Measurements from ENCODE around the gene NALCN.

NALCN gene

DNA sequence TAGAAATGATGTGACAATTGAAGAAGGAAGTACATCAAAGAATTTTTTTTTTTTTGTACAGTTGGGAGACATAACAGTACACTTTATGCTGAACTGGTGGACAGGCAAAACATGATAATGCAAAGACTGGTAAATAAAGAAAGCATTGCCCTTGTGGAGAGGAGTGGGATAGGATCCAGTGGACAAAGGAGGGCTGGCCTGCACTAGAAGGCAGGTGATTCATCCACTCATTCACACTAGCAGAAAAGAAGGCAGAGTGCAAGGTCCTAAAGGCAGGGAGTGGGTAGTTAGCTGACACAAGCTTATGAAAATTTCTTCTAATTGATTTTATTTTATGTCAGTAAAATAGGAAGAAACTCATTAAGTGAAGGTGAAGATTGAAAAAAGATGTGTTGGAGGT lies 17.6 kb upstream of the NALCN start:
- TF ChIP-seq, protein P1, sequence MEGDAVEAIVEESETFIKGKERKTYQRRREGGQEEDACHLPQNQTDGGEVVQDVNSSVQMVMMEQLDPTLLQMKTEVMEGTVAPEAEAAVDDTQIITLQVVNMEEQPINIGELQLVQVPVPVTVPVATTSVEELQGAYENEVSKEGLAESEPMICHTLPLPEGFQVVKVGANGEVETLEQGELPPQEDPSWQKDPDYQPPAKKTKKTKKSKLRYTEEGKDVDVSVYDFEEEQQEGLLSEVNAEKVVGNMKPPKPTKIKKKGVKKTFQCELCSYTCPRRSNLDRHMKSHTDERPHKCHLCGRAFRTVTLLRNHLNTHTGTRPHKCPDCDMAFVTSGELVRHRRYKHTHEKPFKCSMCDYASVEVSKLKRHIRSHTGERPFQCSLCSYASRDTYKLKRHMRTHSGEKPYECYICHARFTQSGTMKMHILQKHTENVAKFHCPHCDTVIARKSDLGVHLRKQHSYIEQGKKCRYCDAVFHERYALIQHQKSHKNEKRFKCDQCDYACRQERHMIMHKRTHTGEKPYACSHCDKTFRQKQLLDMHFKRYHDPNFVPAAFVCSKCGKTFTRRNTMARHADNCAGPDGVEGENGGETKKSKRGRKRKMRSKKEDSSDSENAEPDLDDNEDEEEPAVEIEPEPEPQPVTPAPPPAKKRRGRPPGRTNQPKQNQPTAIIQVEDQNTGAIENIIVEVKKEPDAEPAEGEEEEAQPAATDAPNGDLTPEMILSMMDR (IDR thresholded peaks at IDR 0.05; ENCODE audit: extremely low read depth, missing control alignments), result no peak
- DNase-seq (ENCODE audit: low spot score), result no peak

DNA sequence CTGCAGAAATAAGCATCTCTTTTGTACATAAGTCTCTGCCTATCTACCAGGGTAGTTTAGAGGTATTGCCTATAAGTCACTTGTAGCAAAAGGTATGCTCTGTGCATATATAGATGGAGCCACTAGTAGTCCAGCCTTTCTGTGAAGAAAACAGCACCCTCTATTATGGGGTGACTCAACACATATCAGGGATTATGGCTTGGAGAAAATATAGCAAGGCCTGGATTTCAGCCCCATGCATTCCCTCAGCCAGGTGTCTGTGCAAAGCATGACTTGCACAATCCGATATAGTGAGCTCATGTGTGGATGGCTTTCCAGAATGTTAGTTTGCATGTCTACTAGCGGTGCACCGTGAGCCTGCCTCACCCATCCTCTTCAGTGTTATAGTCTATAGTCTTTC lies 13.4 kb upstream of the NALCN start:
- TF ChIP-seq, protein P1 (IDR thresholded peaks at IDR 0.05; ENCODE audit: extremely low read depth, missing control alignments), result no peak
- DNase-seq (ENCODE audit: low spot score), result no peak

DNA sequence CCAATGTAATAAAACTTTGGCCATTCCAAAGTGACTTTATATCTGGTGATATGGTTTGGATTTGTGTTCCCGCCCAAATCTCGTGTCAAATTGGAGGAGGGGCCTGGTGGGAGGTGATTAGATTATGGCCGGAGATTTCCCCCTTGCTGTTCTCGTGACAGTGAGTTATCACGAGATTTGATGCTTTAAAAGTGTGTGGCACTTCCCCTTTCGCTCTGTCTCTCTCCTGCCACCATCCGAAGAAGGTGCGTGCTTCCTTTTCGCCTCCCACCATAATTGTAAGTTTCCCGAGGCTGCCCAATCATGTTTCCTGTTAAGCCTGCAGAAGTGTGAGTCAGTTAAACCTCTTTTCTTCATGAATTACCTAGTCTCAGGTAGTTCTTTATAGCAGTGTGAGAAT lies 9.3 kb upstream of the NALCN start:
- no peak for DNase-seq (ENCODE audit: low spot score)
- TF ChIP-seq, protein P1 (IDR thresholded peaks at IDR 0.05; ENCODE audit: extremely low read depth, missing control alignments), result no peak

DNA sequence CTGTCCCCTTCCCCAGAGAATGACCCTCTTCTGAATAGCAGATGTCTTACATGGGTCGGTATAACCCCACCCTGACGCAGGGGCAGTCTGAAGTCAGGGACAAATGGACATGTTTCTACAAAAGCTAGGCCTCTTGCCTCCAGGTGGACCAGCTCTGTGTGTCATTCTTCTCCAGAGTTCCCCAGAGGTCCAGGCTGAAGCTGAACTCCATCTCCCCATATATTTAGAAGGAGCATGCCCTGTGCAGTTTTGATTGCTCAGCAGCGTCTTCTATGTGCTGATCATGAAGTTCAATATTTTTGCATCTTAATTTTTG lies 8.8 kb upstream of the NALCN start:
- TF ChIP-seq, protein P1 (IDR thresholded peaks at IDR 0.05; ENCODE audit: extremely low read depth, missing control alignments), result no peak
- DNase-seq (ENCODE audit: low spot score), result no peak

DNA sequence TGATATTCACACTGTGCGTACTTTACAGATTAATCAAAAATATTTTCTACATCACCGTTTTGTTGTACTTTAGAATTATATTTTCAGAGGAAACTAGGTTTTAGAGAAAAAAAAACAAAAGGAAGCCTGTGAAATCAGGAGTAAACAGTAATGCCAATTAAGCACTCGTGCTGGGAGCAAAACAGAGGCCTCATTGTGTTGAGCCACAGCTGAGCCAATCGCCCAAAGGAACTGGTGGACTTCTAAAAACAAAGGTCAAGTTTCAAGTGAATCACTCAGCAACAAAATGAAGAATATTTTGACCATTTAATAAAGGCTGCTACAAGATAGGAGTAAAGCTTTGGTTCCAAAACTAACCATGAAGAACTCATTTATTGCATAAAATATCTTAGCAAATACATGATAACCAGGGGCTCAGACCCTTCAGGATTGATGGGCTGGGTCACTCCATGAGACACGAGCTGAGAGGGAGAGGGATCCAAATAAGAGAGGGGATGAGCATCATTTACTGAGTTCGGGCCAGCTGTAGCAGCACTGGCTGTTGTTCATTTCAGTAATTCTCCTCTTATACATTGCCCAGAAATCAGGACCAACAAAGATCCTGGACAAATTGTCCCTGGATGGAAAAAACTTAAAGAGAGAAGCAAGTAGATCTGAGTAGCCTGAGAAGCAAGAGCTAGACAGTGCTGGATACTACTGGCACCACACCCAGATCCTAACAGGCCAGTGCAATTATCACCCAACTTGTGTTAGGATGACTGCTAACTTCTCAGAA lies 8.3 kb upstream of the NALCN start:
- TF ChIP-seq, protein P1 (IDR thresholded peaks at IDR 0.05; ENCODE audit: extremely low read depth, missing control alignments), result no peak
- DNase-seq (ENCODE audit: low spot score), result no peak

DNA sequence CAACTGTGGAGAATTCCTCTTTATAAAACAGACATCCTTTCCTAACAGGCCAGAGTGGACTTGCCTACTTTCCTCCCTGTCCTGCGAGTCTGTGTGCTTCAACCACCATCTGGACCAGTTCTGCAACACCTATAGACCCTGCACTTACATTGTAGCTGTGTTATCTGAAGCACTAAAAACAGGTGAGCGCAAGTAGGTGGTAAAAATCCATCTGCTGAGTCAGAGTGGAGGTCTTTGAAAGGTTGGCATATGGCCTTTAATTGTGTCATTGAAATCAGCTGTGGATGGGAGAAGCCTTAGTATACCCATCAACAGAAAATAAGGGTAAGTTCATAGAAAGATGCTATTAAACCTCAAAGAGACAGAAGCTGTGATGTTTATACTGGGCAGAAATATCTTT lies 7.6 kb upstream of the NALCN start:
- no peak for DNase-seq (ENCODE audit: low spot score)

DNA sequence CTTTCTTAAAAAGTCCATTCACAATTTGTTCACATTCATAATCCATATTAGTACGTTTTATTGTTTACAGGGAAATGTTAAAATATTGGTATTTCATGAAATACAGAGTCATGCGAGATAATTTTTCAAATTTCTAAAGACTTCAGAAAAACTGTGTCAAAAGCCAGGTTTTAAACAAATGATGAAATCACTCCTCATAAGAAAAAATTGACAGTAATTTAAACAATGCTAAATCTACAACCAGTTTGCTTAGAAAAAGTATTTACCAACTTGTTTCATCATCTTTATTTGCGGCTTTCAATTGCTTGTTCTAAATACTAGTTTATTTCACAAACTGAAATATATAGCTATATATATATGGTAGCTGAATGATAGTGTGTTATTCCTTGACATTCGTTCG lies 1.2 kb upstream of the NALCN start:
- no peak for DNase-seq (ENCODE audit: low spot score)
- TF ChIP-seq, protein P1 (IDR thresholded peaks at IDR 0.05; ENCODE audit: extremely low read depth, missing control alignments), result no peak

More for the DNA sequence above, 7.6 kb upstream of the NALCN start:
- TF ChIP-seq, protein P1 (IDR thresholded peaks at IDR 0.05; ENCODE audit: extremely low read depth, missing control alignments), result no peak
